Muscle of back (tissue), 13 donors: ENCODE results near the gene XRN2. TPM values are rescaled to one million over a fixed set of nuclear protein-coding genes. Genes with fewer than 3 reads are reported as not detected.

ENCODE experiments used
- DNase-seq, 3 donors: peaks; one replicate each; pipeline versions ENCODE4 v3.0.0 to v3.0.0-alpha.2; 2013
- long read RNA-seq, 9 donors: transcript quantifications; one replicate each; lab custom pipeline, GENCODE V29; 2026
- polyA plus RNA-seq, 10 donors: library from polyadenylated mRNA; unstranded; fragments of 120-200 nt; gene quantifications; one replicate each; pipeline ENCODE4 v1.2.1, GENCODE V29; 2013; ENCODE audit not compliant: insufficient read length in 10 of 10

XRN2 gene
- polyA plus RNA-seq = 10 to 100 TPM; 39.5 to 54.9 (median 46.7) TPM
- long read RNA-seq, donor 1, partial matches to known transcripts = 31 of 33 reads
- long read RNA-seq, donor 1, other reads (novel, unspliced or antisense) = 0 of 33 reads
- long read RNA-seq, donor 2, partial matches to known transcripts = 36 of 36 reads
- long read RNA-seq, donor 2, other reads (novel, unspliced or antisense) = 0 of 36 reads
- long read RNA-seq, donor 3 = 0 reads
- long read RNA-seq, donor 4, partial matches to known transcripts = 8 of 9 reads
- long read RNA-seq, donor 4, other reads (novel, unspliced or antisense) = 0 of 9 reads
- long read RNA-seq, donor 5, partial matches to known transcripts = 23 of 25 reads
- long read RNA-seq, donor 5, other reads (novel, unspliced or antisense) = 0 of 25 reads
- long read RNA-seq, donor 6, partial matches to known transcripts = 44 of 46 reads
- long read RNA-seq, donor 6, other reads (novel, unspliced or antisense) = 0 of 46 reads
- long read RNA-seq, donor 7, partial matches to known transcripts = 15 of 15 reads
- long read RNA-seq, donor 7, other reads (novel, unspliced or antisense) = 0 of 15 reads
- long read RNA-seq, donor 8, partial matches to known transcripts = 33 of 35 reads
- long read RNA-seq, donor 8, other reads (novel, unspliced or antisense) = 0 of 35 reads
- long read RNA-seq, donor 9 = 0 reads

DNA sequence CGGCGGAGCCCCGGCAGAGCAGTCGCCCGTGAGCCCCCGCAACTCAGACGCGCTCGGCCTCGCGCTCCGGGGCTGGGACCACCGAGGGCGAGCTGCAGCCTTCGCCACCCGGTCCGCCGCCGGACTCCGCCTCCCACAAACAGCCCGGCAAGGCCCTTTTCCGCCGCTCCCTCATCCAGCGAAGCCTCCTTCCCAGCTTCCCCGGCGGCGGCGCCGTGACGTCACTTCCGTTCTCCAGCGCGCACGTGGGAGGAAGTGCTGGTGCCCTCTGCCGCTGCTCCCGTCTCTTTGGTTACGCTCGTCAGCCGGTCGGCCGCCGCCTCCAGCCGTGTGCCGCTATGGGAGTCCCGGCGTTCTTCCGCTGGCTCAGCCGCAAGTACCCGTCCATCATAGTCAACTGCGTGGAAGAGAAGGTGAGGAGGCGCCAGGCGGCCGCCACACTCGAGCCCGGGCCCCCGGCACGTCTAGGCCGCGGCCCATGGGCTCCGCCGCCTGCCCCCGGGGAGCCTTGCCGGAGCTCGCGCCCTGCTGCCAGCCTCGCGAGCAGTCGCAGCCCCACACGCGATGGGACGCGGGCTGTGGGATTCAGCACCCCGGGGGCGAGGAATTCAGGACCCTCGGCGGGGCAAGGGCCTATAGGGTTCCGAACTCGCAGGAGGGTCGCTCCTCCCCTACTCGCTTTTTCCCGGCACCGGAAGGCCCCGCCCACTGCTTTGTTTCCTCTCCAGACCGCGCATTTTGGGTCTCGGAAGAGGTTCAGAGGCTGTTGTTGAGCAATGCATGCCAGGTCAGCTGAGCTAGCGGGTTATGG is at the start of gene XRN2:
Gene XRN2 (plus strand): TSS at position 271 of the 811 bp plus-strand sequence. CDS start 68 bp downstream, at position 339.
- peak; percentile 95 to 99 (median 97) for DNase-seq

DNA sequence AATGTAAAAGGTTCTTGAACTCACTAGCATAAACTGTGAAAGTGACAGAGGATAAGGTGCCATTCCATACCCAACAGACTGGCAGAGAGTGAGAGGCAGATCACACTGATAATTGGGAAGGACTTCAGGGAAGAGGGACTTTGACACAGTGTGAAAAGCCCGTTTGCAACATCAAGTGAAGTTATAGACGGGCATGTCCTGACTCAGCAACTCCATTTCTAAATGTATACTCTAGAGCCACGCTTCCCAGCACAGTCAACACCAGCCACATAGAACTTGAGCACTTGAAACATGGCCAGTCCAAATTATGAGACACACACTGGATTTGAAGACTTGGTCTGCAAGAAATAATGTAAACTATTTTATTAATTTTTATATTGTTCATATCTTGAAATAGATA is 45.9 kb upstream of the XRN2 start:
- DNase-seq = no peak

DNA sequence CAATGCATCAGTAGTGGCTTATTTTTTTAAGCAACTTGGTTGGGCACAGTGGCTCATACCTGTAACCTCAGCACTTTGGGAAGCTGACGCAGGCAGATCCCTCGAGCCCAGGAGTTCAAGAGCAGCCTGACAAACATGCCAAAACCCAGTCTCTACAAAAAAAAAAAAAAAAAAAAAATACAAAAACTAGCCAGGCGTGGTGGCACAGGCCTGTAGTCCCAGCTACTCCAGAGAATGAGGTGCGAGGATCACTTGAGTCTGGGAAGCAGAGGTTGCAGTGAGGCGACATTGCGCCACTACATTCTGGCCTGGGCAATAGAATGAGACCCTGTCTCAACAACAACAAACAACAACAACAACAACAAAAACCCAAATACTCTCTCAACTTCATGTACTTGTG is 44.7 kb upstream of the XRN2 start:
- no peak for DNase-seq

GRCh38 chr20:21259346-21259745 is 43.8 kb upstream of the XRN2 start:
- no peak for DNase-seq

DNA sequence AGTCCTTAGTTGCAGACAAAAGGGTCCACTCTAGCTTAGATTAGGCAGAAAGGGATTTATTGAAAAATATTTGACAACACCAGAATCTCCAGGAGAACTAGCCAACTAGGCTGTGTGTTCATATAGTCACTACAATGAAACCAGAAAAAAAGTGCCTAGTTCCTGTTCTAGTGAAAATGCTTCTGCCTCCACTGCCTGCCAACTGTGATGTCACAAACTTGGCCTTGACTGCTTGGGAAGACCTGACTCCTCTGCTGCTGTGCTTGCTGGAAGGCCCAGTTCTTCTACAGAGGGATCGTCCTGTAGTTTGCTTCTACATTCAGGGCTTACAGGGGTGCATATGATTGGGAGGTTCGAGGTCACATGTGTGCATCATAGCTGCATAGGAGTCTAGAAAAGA is 40.3 kb upstream of the XRN2 start:
- peak in 2 of 3 donors; percentile 13 to 25 for DNase-seq

DNA sequence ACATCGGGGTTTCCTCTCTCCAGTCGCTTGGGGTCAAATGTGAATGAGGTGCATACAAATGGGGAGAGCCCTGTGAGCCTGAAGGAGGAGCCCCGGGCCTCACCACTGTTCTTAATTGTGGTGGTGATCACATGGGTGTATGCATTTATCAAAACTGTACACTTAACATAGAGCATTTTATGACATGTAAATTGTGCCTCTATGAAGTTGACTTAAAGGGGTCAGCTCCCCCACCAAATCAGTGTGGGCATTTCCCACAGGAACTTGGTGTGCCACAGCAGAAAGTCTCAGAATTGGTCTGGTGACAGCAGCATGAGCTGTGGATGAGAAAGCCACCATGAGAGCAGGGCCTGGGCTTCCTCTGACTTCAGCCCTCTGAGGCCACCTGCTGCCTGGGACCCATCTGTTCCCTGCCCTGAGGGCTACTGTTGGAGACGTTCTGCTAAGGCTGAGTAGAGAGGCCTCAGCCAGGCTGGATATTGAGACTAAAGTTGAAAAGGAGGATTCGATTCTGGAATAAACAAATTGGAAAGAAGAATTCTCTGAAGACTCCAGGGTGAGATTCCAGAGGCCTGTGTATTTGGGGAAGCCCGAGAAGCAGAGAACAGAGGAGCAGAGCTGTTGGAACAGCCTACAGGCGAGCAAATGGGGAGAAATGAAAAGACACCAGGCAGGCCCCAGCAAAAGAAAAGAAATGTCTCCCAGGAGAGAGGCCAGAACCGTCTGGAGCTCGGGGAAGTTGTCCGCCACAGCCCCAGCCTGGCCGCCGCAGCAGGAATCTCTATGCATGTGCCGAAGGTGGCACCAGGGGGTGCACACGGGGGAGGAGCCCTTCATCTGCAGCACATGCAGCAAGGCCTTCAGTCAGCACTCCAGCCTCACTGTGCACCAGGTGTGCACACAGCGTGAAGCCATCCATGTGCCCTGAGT is 37.6 kb upstream of the XRN2 start:
- no peak for DNase-seq

- no peak for DNase-seq
These were observed 37.0 kb upstream of the XRN2 start for GRCh38 chr20:21266191-21266536.

DNA sequence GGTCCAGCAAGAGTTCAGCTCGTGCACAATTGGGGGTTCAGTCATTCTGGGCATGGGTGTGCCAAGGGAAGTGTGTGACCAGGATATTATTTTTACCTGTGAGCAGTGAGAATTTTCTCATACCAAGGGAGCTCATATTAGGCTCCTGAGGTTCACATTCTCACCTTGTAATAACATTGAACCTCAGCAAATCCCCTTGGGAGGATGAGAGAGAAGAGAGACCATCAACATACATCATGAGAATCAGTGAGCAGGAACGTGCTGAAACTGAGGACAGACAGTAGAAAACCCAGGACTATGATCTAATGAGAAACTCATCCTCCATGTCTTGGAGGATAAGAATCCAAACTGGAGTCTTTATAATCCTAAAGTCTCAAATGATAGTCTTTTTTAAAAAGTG is 33.4 kb upstream of the XRN2 start:
- no peak for DNase-seq

DNA sequence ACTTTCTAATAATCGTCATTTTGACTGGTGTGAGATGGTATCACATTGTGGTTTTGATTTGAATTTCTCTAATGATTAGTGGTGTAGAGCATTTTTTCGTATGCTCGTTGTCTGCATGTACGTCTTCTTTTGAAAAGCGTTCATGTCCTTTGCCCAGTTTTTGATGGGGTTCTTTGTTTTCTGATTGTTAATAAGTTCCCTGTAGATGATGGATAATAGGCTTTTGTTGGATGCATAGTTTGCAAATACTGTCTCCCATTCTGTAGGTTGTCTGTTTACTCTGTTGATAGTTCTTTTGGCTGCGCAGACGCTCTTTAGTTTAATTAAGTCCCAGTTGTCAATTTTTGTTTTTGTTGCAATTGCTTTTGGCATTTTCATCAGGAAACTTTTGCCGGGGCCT is 32.3 kb upstream of the XRN2 start:
- DNase-seq = no peak

DNA sequence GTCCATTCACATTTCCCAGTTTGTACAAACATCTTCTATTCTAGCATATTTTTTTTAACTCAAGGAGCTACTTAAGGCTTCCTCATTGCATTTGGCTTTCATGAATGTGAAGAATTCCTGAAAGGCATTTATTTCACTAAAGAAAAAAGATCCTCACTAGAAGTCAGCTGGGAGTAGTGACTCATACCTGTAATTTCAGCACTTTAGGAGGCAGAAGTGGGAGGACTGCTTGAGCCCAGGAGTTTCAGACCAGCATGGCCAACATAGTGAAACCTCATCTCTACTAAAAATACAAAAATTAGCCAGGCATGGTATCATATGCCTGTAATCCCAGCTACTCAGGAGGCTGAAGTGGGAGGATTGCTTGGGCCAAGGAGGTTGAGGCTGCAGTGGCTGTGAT is 30.9 kb upstream of the XRN2 start:
- no peak for DNase-seq

DNA sequence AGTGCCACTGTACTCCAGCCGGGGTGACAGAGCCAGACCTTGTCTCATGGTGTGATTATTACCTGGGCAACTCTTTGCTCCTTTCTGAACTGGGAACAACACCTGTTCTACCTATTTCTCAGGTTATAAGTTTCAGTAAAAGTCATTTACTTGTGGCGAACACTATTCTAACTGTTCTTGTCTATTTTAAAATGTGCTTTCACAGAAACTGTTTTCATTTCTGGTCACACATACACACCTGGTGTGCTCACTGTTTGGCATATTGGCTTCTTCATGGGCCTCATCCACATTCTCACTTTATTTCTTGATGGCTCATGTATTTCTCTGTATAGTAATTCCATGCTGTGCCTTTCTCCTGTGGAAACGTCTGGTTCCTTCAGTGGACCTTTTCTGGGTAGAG is 30.5 kb upstream of the XRN2 start:
- no peak for DNase-seq

GRCh38 chr20:21273755-21274386 is 29.3 kb upstream of the XRN2 start:
- no peak for DNase-seq

DNA sequence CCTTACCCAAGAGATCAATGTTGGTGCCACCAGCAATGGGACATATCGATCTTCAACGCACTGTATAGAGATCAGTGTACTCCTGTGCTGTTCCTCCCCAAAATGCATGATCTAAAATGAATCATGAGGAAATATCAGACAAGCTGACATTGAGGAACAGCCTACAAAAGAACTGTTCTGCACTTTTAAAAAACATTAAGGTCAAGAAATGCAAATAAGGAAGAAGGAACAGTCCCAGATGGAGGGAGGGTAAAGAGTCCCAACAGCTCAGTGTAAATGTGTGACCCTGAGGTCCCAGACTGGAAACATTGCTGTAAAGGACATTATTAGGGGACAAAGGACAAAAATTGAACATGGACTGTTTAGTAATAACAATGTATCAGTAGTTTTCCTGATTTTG is 24.3 kb upstream of the XRN2 start:
- DNase-seq = no peak

DNA sequence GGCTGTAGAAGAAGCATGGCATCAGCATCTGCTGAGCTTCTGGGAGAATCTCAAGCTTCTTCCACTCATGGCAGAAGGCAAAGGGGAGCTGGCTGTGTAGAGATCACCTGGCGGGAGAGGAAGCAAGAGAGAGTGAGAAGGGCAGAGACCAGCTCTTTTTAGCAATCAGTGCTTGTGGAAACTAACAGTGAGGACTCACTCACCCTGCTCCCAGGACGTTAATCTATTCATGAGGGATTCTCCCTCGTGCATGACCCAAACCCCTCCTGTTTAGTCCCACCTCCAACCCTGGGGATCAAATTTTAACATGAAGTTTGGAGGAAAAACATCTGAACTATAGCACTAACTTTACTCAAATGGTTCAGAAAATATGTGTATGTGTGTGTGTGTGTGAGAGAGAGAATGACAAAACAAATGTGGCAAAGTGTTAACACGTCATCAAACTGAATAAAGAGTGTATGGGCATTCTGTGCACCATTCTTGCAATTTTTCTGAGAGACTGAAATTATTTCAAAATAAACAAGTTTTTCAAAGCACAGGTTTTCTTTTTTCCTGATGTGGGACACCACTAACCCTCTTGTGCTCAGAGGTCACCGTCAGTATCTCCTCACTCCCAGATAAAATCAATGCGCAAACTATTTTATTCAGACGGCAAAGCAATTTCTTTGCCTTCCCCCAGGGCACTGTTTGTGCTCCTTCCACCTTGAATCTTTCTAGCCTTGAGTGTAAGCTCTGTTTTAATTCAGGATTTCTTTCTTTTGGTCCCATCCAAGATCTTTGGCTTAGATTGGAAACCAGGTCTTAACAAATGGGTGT is 23.2 kb upstream of the XRN2 start:
- no peak for DNase-seq

DNA sequence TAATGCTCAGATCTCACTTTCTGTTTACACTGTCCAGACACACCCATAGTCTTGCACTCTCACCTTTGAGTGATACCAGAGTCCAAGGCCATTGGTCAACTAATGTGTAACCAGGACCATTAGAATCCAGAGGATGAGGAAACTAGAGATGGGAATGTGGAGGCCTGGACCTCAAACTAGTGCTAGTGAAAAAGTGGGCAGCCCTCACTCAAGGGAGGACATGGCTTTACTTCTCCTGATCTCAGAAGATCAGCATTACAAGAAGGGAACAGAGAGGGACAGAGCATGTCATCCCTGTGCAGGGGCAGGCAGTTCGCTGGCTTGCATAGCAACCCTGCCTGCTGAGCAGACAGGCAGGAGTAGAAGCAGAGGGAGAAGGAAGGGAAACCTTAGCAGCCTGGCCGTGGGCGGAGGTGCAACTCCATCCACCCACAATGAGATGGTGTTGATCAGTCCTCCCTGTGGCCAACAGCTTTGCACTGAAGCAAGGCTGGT is 22.6 kb upstream of the XRN2 start:
- no peak for DNase-seq

DNA sequence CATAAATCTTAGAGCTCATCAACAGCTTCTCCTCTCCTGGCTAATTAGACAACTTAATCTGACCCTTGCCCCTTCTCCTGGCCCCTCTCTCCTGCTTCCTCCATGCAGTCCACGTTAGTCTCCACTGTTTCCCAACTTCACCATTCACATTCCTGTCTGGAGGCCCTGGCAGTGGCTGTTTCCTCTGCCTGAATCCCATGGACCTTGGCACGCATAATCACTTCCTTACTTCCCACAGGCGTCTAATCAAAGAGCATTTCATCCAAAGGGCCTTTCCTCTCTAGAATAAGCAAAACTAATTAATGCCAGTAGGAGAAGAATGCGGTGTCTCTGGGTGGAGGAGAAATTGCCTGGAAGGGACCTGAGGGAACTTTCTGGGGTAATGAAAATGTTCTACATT is 16.4 kb upstream of the XRN2 start:
- DNase-seq = no peak

DNA sequence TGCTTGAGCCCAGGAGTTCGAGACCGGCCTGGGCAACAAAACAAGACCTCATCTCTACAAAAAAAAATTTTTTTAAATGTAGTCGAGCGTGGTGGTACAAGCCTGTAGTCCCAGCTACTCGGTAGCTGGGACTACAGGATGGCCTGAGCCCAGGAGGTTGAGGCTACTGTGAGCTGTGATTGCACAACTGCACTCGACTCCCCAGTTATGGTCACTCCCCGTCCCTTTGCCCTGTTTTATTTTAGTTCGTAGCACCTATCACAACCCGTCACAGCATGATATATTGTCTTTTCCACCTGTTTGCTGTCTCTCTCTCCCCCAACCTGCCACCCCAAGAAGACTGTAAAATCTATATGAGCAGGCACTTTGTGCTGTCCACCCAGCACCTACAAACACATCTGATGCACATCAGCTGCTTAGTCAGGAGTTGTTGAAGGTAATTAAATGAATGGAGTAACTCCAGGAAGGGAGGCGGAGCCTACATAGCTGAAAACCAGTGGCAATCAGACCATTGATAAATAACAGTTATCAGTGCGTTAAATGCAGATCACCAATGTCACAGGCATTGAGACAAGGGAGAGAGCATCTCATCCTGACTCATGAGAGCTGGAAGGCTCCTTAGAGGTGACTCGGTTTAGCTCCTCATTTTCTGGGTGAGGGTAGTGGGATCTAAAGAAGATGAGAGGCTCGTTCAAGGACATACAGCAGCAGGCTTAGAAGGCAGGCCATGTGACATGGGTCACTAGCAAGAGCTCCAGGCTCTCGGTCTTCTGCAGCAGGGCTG is 14.4 kb upstream of the XRN2 start:
- no peak for DNase-seq

GRCh38 chr20:21289651-21290050 is 13.5 kb upstream of the XRN2 start:
- no peak for DNase-seq

DNA sequence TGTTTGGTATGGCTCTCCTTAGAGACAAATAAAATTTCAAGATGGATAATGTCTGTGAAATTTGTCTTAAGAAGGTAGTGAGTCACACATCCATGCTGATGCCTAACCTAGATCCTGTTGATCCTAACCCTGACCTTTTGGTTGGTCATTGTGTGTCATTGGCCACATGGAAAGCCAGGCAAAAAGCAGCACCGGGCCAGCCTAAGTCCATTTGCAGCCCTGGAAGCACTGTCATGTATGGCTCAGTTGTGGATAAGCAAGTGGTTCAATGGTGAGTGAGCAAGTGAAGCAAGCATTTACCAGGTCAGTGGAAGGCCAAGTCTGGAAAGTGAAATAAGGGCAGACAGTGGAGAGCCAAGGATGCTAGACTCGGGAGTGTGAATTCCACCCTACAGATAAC is 12.1 kb upstream of the XRN2 start:
- no peak for DNase-seq
